HG03175 (cell line): ENCODE measurements around the gene SNRNP35.
"Not testable (repeated sequence)": the region's sequence is repeated elsewhere in the genome, so short reads cannot be mapped to it uniquely, and the experiment has no call there.

Experiments
- ATAC-seq: cut with Tn5 transposase; IDR thresholded peaks from one replicate; pipeline ENCODE4 v1.9.1; 2021; ENCODE audit warnings: mild to moderate bottlenecking, moderate library complexity; ENCODE audit not compliant: unreplicated experiment

The SNRNP35 gene

GRCh38 chr12:123446333-123446713, 11.6 kb upstream of the SNRNP35 start:
- no peak for ATAC-seq

- no peak for ATAC-seq
Observed at GRCh38 chr12:123449249-123449733, 8.6 kb upstream of the SNRNP35 start.

- ATAC-seq = no peak
Observed at GRCh38 chr12:123449856-123450255, 8.1 kb upstream of the SNRNP35 start.

GRCh38 chr12:123450636-123451035, 7.3 kb upstream of the SNRNP35 start:
- ATAC-seq = no peak

GRCh38 chr12:123452276-123452550, 5.7 kb upstream of the SNRNP35 start:
- ATAC-seq = not testable (repeated sequence)

GRCh38 chr12:123453165-123453564, 4.8 kb upstream of the SNRNP35 start:
- ATAC-seq = no peak

- ATAC-seq = not testable (repeated sequence)
Observed at GRCh38 chr12:123463174-123463573, 5.2 kb downstream of the SNRNP35 start.

- no peak for ATAC-seq
Observed at GRCh38 chr12:123465084-123465483, 7.1 kb downstream of the SNRNP35 start.

GRCh38 chr12:123468786-123469185, 10.8 kb downstream of the SNRNP35 start:
- no peak for ATAC-seq

GRCh38 chr12:123469978-123470377, 12.0 kb downstream of the SNRNP35 start:
- no peak for ATAC-seq

- ATAC-seq = no peak
Observed at GRCh38 chr12:123471374-123472068, 13.6 kb downstream of the SNRNP35 start.

GRCh38 chr12:123472438-123472849, 14.5 kb downstream of the SNRNP35 start:
- ATAC-seq = no peak

- no peak for ATAC-seq
Observed at GRCh38 chr12:123474485-123475245, 16.7 kb downstream of the SNRNP35 start.

- ATAC-seq = no peak
Observed at GRCh38 chr12:123475246-123475703, 17.3 kb downstream of the SNRNP35 start.

- ATAC-seq = no peak
Observed at GRCh38 chr12:123478069-123478468, 20.1 kb downstream of the SNRNP35 start.

GRCh38 chr12:123478762-123479161, 20.8 kb downstream of the SNRNP35 start:
- no peak for ATAC-seq

GRCh38 chr12:123479442-123480180, 21.7 kb downstream of the SNRNP35 start:
- no peak for ATAC-seq

- not testable (repeated sequence) for ATAC-seq
Observed at GRCh38 chr12:123481251-123481650, 23.3 kb downstream of the SNRNP35 start.

GRCh38 chr12:123482876-123483275, 24.9 kb downstream of the SNRNP35 start:
- ATAC-seq = no peak

- no peak for ATAC-seq
Observed at GRCh38 chr12:123483602-123484248, 25.8 kb downstream of the SNRNP35 start.

GRCh38 chr12:123485756-123486155, 27.8 kb downstream of the SNRNP35 start:
- ATAC-seq = no peak
